Endothelial cell (in vitro differentiated cells): ENCODE measurements around the gene GRM4. TPM values are rescaled to one million over a fixed set of nuclear protein-coding genes. Genes with fewer than 3 reads are reported as not detected.

Source experiments
- DNase-seq: peaks from one replicate; pipeline ENCODE4 v3.0.0; 2021; ENCODE audit warnings: low spot score
- H3K27ac Mint-ChIP-seq: one replicate; pipeline ENCODE4 v1.8.0; 2021; ENCODE audit warnings: mixed read lengths, inconsistent platforms; ENCODE audit not compliant: unreplicated experiment
- H3K27me3 Mint-ChIP-seq: one replicate; pipeline ENCODE4 v1.8.0; 2021; ENCODE audit warnings: mild to moderate bottlenecking, moderate library complexity, mixed read lengths, inconsistent platforms; ENCODE audit not compliant: unreplicated experiment
- H3K36me3 Mint-ChIP-seq: one replicate; pipeline ENCODE4 v1.8.0; 2021; ENCODE audit warnings: mild to moderate bottlenecking, low read depth, mixed read lengths, inconsistent platforms; ENCODE audit not compliant: unreplicated experiment
- H3K4me1 Mint-ChIP-seq: one replicate; pipeline ENCODE4 v1.8.0; 2021; ENCODE audit warnings: mild to moderate bottlenecking, mixed read lengths, inconsistent platforms; ENCODE audit not compliant: unreplicated experiment
- H3K4me3 Mint-ChIP-seq: one replicate; pipeline ENCODE4 v1.8.0; 2021; ENCODE audit warnings: mild to moderate bottlenecking, mixed read lengths, inconsistent platforms; ENCODE audit not compliant: unreplicated experiment
- H3K9me3 Mint-ChIP-seq: one replicate; pipeline ENCODE4 v1.8.0; 2021; ENCODE audit warnings: mixed read lengths, inconsistent platforms; ENCODE audit not compliant: unreplicated experiment
- total RNA-seq: library from RNA; stranded (reverse); fragmentation: NEBNext Ultra II Directional; extraction: Animal tissue kit (Norgen Biotek cat#: 25700); gene quantifications from one replicate; pipeline ENCODE4 v1.2.1, GENCODE V29; 2021; ENCODE audit not compliant: unreplicated experiment
- TF ChIP-seq, protein P1 (sequence below): fragments of 200-600 bp; sonication (generic); IDR thresholded peaks from one replicate; pipeline ENCODE4 v1.5.0; 2021; ENCODE audit warnings: antibody characterized with exemption; ENCODE audit not compliant: unreplicated experiment

Gene GRM4
- total RNA-seq, 1 donor from 2014 or later: 2.6 TPM

DNA sequence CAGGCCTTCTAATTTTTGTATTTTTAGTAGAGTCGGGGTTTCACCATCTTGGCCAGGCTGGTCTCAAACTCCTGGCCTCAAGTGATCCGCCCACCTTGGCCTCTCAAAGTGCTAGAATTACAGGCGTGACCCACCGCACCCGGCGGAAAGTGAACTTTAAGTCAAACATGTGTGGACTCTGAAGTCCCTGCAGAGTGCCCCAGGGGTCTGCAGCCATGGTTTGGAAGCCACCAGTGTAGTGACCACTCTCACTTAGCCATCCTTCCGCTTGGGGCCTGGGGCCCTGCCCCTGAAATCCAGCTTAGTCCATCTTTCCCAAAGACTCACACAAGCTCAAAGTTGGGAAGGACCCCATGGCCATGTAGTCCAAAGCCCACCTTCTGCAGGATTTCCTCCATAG is 164.5 kb downstream of the GRM4 start:
- Mint-ChIP-seq H3K4me1 (peaks cover 9% of the 10 kb centered on the region), H3K4me3 (no peak overlapping the region), H3K27me3 (peaks cover 16% of the 10 kb centered on the region), H3K9me3 (no peaks in the 10 kb centered on the region), H3K36me3 (no peaks in the 10 kb centered on the region), H3K27ac (no peak overlapping the region)
- TF ChIP-seq, protein P1, sequence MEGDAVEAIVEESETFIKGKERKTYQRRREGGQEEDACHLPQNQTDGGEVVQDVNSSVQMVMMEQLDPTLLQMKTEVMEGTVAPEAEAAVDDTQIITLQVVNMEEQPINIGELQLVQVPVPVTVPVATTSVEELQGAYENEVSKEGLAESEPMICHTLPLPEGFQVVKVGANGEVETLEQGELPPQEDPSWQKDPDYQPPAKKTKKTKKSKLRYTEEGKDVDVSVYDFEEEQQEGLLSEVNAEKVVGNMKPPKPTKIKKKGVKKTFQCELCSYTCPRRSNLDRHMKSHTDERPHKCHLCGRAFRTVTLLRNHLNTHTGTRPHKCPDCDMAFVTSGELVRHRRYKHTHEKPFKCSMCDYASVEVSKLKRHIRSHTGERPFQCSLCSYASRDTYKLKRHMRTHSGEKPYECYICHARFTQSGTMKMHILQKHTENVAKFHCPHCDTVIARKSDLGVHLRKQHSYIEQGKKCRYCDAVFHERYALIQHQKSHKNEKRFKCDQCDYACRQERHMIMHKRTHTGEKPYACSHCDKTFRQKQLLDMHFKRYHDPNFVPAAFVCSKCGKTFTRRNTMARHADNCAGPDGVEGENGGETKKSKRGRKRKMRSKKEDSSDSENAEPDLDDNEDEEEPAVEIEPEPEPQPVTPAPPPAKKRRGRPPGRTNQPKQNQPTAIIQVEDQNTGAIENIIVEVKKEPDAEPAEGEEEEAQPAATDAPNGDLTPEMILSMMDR: no peak
- no peak for DNase-seq

DNA sequence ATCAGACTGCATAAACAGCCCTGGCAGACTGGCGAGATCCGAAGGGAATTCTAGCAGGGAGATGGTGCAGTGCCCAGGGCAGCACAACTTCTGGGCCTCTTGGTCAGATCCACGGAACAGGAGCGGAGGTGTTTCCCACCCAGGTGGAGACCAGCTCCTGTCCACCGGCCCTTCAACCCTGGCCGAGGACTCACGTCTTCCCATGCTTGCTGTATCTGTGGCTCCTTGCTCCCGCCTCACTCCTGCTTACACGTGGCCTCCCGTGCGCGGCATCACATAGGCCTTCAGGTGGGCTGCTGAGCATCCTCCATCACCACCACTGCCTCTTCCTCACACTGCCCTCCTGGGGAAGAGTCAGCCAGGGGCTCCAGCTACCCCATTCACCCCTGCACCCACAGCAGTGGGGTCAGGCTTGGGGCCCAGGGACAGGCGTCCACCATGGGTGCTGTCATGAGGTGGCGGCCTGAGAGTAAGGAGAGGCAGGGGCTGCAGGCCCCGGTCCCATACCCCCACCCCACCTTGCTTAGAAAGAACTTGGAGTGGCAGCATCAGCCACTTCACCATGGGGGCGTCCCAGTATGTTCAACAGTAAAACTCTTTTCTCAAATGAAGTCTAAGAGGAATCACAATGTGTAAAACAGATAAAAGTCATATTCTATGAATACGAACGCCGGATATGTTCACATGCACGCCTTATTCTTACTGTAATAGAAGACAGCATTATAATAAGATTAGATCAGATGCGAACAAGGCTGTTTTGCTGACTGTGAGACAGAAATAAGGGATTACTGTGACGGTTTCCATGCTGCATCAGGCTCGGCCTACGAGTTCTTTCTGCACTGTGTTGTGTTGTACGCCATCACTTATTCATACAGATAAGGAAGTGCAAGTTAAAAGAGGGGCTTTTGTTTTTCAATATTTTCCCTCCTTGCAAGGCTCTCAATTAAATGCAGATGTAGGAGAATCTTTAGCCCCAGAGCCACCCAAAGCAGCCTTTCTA is 165.4 kb downstream of the GRM4 start:
- Mint-ChIP-seq H3K9me3 (no peaks in the 10 kb centered on the region), H3K27me3 (peaks cover 16% of the 10 kb centered on the region), H3K4me1 (peaks cover 9% of the 10 kb centered on the region), H3K27ac (no peak overlapping the region), H3K4me3 (no peak overlapping the region), H3K36me3 (no peaks in the 10 kb centered on the region)
- TF ChIP-seq, protein P1: no peak
- DNase-seq: no peak

DNA sequence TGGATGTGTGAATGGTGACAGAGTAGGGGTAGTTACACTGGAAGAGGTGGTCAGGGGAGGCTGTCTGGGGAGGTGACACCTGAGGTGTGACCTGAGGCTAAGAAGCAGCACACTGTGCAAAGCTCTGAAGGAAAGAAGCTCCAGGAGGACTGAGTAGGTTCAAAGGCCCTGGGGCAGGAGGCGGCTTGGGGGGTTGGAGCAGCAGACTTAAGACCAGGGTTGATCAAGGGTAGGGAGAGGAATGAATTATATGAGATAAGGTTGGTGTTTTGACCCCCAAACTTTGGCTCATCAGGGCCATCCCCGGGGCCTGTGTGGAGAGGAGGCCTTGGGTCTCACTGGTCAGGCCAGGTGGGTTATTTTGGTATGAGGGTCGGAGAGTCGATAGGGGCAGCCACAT is 166.1 kb downstream of the GRM4 start:
- H3K9me3 Mint-ChIP-seq: no peaks in the 10 kb centered on the region
- no peak overlapping the region for H3K4me3 Mint-ChIP-seq
- H3K36me3 Mint-ChIP-seq: no peaks in the 10 kb centered on the region
- TF ChIP-seq, protein P1: no peak
- peaks cover 16% of the 10 kb centered on the region for H3K27me3 Mint-ChIP-seq
- no peak overlapping the region for H3K27ac Mint-ChIP-seq
- peaks cover 9% of the 10 kb centered on the region for H3K4me1 Mint-ChIP-seq
- DNase-seq: no peak

DNA sequence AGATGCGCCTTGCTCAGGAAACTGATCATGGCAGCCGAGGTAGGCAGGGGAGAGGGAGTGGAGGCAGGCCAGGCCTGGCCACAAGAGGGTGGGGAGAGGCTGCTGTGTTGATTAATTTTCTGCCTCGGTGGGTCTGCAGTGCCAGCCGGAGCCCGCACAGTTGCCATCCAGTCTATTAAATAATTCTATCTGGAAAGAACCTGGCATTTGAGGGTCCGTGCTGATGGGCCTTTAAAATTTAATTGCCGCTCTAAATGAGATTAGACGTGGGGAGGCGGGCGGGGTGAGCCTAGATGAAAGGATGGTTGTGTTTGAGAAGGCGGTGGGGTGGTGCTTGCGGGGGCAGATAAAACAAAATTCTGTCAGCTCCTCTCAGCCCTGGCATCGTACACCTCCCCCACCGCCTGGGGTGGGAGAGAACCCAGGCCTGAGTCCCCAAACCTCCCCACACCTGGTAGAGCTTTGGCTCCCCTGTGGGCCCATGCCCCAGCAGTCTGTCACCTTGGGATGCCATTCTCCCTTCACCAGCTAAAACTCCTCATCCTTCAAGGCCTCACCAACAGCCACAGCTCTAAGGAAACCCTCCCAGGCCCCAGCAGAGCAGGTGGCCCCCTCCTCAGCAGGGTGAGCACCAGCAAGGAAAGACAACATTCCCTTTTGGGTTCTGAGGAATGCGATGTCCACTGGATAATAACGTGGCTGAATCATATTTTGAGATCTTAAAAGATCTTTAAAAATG is 167.3 kb downstream of the GRM4 start:
- H3K4me3 Mint-ChIP-seq: no peak overlapping the region
- H3K36me3 Mint-ChIP-seq: no peaks in the 10 kb centered on the region
- peaks cover 9% of the 10 kb centered on the region for H3K4me1 Mint-ChIP-seq
- TF ChIP-seq, protein P1: no peak
- H3K9me3 Mint-ChIP-seq: no peaks in the 10 kb centered on the region
- H3K27ac Mint-ChIP-seq: no peak overlapping the region
- no peak for DNase-seq
- H3K27me3 Mint-ChIP-seq: peaks cover 18% of the 10 kb centered on the region
